ENCODE measurements around the gene ING3. TPM values are rescaled to one million over a fixed set of nuclear protein-coding genes. Genes with fewer than 3 reads are reported as not detected.

The ING3 gene
- total and polyA plus RNA-seq, 9 of the 15 experiments (the other 6 are each of a cell fraction or from before 2014, with no cell fraction given), result 22.8 to 233 (median 50.4) TPM

DNA sequence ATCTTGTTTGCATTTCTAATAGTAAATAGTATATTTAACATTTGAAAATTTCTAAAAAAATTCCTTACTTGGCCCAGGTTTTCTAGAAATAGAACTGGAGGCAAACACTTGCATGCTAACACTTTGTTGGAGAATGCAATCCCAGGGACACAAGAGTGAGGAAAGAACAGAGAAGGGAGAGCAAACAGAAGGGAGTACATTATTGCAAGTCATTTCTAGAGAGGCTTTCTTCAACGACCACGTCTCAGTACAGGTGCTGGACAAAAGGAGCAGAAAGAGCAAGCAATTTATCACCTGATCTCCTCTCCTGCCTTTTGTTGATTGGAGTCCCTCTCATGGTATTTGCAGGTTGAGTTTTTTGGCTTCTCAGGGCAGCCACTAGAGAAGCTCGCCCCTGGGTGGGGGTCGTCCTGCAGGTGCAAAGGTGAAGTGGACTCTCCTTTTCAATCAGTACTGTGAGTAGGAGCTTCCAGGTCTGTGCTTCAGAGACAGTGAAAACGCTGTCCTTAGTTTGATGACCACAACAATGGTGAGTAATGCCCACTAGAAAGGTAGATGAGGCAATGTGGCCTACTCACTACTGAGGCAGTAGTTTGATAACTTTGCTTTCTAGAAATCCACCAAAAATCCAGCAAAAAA, 43.1 kb downstream of the ING3 start (continued):
- TF ChIP-seq, protein P1, sequence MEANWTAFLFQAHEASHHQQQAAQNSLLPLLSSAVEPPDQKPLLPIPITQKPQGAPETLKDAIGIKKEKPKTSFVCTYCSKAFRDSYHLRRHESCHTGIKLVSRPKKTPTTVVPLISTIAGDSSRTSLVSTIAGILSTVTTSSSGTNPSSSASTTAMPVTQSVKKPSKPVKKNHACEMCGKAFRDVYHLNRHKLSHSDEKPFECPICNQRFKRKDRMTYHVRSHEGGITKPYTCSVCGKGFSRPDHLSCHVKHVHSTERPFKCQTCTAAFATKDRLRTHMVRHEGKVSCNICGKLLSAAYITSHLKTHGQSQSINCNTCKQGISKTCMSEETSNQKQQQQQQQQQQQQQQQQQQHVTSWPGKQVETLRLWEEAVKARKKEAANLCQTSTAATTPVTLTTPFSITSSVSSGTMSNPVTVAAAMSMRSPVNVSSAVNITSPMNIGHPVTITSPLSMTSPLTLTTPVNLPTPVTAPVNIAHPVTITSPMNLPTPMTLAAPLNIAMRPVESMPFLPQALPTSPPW (CRISPR knock-in tag; IDR thresholded peaks at IDR 0.05), result no peak
- TF ChIP-seq, protein P2, sequence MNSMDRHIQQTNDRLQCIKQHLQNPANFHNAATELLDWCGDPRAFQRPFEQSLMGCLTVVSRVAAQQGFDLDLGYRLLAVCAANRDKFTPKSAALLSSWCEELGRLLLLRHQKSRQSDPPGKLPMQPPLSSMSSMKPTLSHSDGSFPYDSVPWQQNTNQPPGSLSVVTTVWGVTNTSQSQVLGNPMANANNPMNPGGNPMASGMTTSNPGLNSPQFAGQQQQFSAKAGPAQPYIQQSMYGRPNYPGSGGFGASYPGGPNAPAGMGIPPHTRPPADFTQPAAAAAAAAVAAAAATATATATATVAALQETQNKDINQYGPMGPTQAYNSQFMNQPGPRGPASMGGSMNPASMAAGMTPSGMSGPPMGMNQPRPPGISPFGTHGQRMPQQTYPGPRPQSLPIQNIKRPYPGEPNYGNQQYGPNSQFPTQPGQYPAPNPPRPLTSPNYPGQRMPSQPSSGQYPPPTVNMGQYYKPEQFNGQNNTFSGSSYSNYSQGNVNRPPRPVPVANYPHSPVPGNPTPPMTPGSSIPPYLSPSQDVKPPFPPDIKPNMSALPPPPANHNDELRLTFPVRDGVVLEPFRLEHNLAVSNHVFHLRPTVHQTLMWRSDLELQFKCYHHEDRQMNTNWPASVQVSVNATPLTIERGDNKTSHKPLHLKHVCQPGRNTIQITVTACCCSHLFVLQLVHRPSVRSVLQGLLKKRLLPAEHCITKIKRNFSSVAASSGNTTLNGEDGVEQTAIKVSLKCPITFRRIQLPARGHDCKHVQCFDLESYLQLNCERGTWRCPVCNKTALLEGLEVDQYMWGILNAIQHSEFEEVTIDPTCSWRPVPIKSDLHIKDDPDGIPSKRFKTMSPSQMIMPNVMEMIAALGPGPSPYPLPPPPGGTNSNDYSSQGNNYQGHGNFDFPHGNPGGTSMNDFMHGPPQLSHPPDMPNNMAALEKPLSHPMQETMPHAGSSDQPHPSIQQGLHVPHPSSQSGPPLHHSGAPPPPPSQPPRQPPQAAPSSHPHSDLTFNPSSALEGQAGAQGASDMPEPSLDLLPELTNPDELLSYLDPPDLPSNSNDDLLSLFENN (IDR thresholded peaks at IDR 0.05; ENCODE audit: low read depth in 2 of 2, low read length in 2 of 2), result no peak
- TF ChIP-seq, protein P3, sequence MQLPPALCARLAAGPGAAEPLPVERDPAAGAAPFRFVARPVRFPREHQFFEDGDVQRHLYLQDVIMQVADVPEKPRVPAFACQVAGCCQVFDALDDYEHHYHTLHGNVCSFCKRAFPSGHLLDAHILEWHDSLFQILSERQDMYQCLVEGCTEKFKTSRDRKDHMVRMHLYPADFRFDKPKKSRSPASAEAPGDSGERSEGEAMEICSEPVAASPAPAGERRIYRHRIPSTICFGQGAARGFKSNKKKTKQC (CRISPR knock-in tag; IDR thresholded peaks at IDR 0.05), result no peak
- TF ChIP-seq PHB2 (IDR thresholded peaks at IDR 0.05; ENCODE audit: low read depth), result no peak
- TF ChIP-seq ZNF3 (CRISPR knock-in tag; IDR thresholded peaks at IDR 0.05), result no peak
- TF ChIP-seq, protein P4, sequence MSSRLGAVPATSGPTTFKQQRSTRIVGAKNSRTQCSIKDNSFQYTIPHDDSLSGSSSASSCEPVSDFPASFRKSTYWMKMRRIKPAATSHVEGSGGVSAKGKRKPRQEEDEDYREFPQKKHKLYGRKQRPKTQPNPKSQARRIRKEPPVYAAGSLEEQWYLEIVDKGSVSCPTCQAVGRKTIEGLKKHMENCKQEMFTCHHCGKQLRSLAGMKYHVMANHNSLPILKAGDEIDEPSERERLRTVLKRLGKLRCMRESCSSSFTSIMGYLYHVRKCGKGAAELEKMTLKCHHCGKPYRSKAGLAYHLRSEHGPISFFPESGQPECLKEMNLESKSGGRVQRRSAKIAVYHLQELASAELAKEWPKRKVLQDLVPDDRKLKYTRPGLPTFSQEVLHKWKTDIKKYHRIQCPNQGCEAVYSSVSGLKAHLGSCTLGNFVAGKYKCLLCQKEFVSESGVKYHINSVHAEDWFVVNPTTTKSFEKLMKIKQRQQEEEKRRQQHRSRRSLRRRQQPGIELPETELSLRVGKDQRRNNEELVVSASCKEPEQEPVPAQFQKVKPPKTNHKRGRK (tag; IDR thresholded peaks at IDR 0.05), result no peak
- TF ChIP-seq, protein P5, sequence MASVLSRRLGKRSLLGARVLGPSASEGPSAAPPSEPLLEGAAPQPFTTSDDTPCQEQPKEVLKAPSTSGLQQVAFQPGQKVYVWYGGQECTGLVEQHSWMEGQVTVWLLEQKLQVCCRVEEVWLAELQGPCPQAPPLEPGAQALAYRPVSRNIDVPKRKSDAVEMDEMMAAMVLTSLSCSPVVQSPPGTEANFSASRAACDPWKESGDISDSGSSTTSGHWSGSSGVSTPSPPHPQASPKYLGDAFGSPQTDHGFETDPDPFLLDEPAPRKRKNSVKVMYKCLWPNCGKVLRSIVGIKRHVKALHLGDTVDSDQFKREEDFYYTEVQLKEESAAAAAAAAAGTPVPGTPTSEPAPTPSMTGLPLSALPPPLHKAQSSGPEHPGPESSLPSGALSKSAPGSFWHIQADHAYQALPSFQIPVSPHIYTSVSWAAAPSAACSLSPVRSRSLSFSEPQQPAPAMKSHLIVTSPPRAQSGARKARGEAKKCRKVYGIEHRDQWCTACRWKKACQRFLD (CRISPR knock-in tag; IDR thresholded peaks at IDR 0.05), result no peak
- TF ChIP-seq ZNF551 (CRISPR knock-in tag; IDR thresholded peaks at IDR 0.05), result no peak
- TF ChIP-seq ZNF445 (CRISPR knock-in tag; IDR thresholded peaks at IDR 0.05; ENCODE audit: low read depth), result no peak
- TF ChIP-seq BCOR (IDR thresholded peaks at IDR 0.05), result no peak
- TF ChIP-seq, protein P6, sequence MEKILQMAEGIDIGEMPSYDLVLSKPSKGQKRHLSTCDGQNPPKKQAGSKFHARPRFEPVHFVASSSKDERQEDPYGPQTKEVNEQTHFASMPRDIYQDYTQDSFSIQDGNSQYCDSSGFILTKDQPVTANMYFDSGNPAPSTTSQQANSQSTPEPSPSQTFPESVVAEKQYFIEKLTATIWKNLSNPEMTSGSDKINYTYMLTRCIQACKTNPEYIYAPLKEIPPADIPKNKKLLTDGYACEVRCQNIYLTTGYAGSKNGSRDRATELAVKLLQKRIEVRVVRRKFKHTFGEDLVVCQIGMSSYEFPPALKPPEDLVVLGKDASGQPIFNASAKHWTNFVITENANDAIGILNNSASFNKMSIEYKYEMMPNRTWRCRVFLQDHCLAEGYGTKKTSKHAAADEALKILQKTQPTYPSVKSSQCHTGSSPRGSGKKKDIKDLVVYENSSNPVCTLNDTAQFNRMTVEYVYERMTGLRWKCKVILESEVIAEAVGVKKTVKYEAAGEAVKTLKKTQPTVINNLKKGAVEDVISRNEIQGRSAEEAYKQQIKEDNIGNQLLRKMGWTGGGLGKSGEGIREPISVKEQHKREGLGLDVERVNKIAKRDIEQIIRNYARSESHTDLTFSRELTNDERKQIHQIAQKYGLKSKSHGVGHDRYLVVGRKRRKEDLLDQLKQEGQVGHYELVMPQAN (IDR thresholded peaks at IDR 0.05; ENCODE audit: borderline replicate concordance), result no peak
- TF ChIP-seq, protein P7, sequence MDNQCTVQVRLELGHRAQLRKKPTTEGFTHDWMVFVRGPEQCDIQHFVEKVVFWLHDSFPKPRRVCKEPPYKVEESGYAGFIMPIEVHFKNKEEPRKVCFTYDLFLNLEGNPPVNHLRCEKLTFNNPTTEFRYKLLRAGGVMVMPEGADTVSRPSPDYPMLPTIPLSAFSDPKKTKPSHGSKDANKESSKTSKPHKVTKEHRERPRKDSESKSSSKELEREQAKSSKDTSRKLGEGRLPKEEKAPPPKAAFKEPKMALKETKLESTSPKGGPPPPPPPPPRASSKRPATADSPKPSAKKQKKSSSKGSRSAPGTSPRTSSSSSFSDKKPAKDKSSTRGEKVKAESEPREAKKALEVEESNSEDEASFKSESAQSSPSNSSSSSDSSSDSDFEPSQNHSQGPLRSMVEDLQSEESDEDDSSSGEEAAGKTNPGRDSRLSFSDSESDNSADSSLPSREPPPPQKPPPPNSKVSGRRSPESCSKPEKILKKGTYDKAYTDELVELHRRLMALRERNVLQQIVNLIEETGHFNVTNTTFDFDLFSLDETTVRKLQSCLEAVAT (IDR thresholded peaks at IDR 0.05), result peak; percentile 95 to 96; a peak in 3 of 4 replicates
- 0 out of 2 replicates have a peak, but pooled peaks have one; percentile 16 for TF ChIP-seq HEY1 (CRISPR knock-in tag; IDR thresholded peaks at IDR 0.05; ENCODE audit: borderline replicate concordance)
- TF ChIP-seq ZBTB7A (IDR thresholded peaks at IDR 0.05; ENCODE audit: borderline replicate concordance, control insufficient read depth, low read depth, low read length), result no peak; the same call in 1 of the 2 replicates
